ENCODE measurements around the gene ADORA1. TPM values are rescaled to one million over a fixed set of nuclear protein-coding genes. Genes with fewer than 3 reads are reported as not detected.

Gene ADORA1
- total and polyA plus RNA-seq, 2 donors (not counting 3 experiments of a cell fraction or from before 2014, with no cell fraction given) = 0.15 TPM; not detected in 1

DNA sequence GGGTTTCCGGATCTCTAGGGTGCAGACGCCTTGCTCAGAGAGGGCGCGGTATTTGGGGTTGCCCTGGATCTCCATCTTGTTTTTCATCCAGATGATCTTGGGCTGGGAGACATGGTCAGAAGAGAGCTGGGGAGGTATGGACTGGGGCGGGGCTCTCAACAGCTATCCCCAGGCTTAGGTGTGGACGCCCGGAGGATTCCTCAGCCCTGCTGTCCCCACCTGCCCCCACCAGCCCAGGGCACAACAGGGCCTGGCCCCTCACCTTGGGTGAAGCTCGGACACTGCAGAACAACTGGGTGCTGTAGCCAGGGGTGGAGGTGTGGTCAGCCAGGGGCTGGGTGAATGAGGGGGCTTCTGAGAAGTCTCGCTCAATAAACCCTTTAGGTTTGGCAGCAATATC, 41.5 kb downstream of the ADORA1 start:
- POLR2A ChIA-PET = no interaction called here
- TF ChIP-seq JUN (IDR thresholded peaks at IDR 0.05; ENCODE audit: borderline replicate concordance, insufficient read depth, insufficient read length, low read depth) (no peak), EZH2 (IDR thresholded peaks at IDR 0.05; ENCODE audit: borderline replicate concordance, low read depth, low read length, severe bottlenecking) (no peak), POLR2A (IDR thresholded peaks at IDR 0.05; ENCODE audit: low read depth, low read length) (no peak), GATA2 (IDR thresholded peaks at IDR 0.05; ENCODE audit: insufficient read depth, insufficient read length, low read depth, low read length) (no peak), CTCF (IDR thresholded peaks at IDR 0.05; ENCODE audit: extremely low read depth in 1 of 2, insufficient read depth in 1 of 2, low read depth in 1 of 2, low read length in 2 of 2) (no peak), POLR2AphosphoS5 (IDR thresholded peaks at IDR 0.05; ENCODE audit: insufficient read depth, low read depth, low read length) (no peak), MYC (IDR thresholded peaks at IDR 0.05; ENCODE audit: low read depth, low read length) (no peak), FOS (IDR thresholded peaks at IDR 0.05; ENCODE audit: borderline replicate concordance, insufficient read depth, low read length) (no peak), MAX (IDR thresholded peaks at IDR 0.05; ENCODE audit: insufficient read depth, insufficient read length) (no peak)
- FAIRE-seq (no peak), DNase-seq (ENCODE audit: low read depth, low spot score) (no peak)
- H4K20me1 ChIP-seq (replicated peaks; ENCODE audit: control insufficient read depth, extremely low read depth, insufficient read depth, low read length) = no peaks in the 10 kb centered on the region
- BruUV-seq (replicated peaks) = no TSS peak
- dilution Hi-C loops (cut with MboI; ENCODE audit: extremely low pct_ligation_motif_present, low sequenced_read_pairs) (no loop called here), intact Hi-C loops (cut with micrococcal nuclease) (no loop called here)
- H3K27me3 ChIP-seq (ENCODE audit: control insufficient read depth in 2 of 2, insufficient read depth in 2 of 2, low read length in 2 of 2) = peaks cover 0 to 3% of the 10 kb centered on the region in 2 experiments
- H3K9me3 ChIP-seq (replicated peaks; ENCODE audit: control insufficient read depth, insufficient read depth, low read length) = no peaks in the 10 kb centered on the region
- H3K9me1 ChIP-seq (replicated peaks; ENCODE audit: control insufficient read depth, extremely low read depth, insufficient read depth, low read length) = no peaks in the 10 kb centered on the region
- no peak overlapping the region for H3K9ac ChIP-seq (replicated peaks; ENCODE audit: extremely low read depth, insufficient read depth, low read length)
- no peak overlapping the region for H3K27ac ChIP-seq (ENCODE audit: insufficient read depth, low read depth, low read length)
- no peak overlapping the region for H2AFZ ChIP-seq (ENCODE audit: low read depth, low read length)
- no peak overlapping the region for H3K4me3 ChIP-seq (replicated peaks in 1 of 3; ENCODE audit: insufficient read depth in 1 of 3, low read depth in 1 of 3, low read length in 3 of 3)
- H3K36me3 ChIP-seq (ENCODE audit: control insufficient read depth in 2 of 2, extremely low read depth in 1 of 2, insufficient read depth in 2 of 2, low read length in 2 of 2) = no peaks in the 10 kb centered on the region
- CTCF ChIA-PET = interaction anchor here (1.1 to 6.6 kb wide), 3 partner anchors 18 to 129 kb away, joined by 3 to 317 read pairs (median 98); no protein-coding TSS in a partner anchor
- no peak overlapping the region for H3K4me2 ChIP-seq (ENCODE audit: insufficient read depth, low read length)
- no peaks in the 10 kb centered on the region for H3K4me1 ChIP-seq (ENCODE audit: control insufficient read depth, extremely low read depth, insufficient read depth, low read length)
- no peaks in the 10 kb centered on the region for H3K79me2 ChIP-seq (ENCODE audit: control insufficient read depth, insufficient read depth, low read length)
